GM12878 (cell line): ENCODE data around the gene CRP.

Experiments
- ETV6 ChIP-seq, 2 experiments: fragments of 450-650 bp in 1 of 2; IDR thresholded peaks in 1 of 2; conservative IDR thresholded peaks in 1 of 2; 2 replicates each; pipeline ENCODE4 v1.6.1; 2014; ENCODE audit warnings: antibody characterized with exemption in 1 of 2, borderline replicate concordance in 1 of 2, low read depth in 1 of 2, mild to moderate bottlenecking in 1 of 2, moderate library complexity in 1 of 2
- KDM1A ChIP-seq: fragments of 200-600 bp; sonication (generic); IDR thresholded peaks from 2 replicates; pipeline ENCODE4 v1.6.1; 2016; ENCODE audit warnings: borderline replicate concordance
- MEF2B ChIP-seq: fragments of 450-650 bp; IDR thresholded peaks from 2 replicates; pipeline ENCODE4 v1.6.1; 2018; ENCODE audit warnings: mild to moderate bottlenecking, moderate library complexity; ENCODE audit not compliant: partially characterized antibody, poor library complexity, severe bottlenecking
- TF ChIP-seq, protein P1 (sequence below): IDR thresholded peaks from 2 replicates; pipeline ENCODE4 v1.6.1; 2011; ENCODE audit warnings: low read depth, low read length, improper control_type of control experiment, borderline replicate concordance
- TF ChIP-seq, protein P2 (sequence below): IDR thresholded peaks from 2 replicates; pipeline ENCODE4 v1.6.1; 2012; ENCODE audit warnings: low read depth, low read length, improper control_type of control experiment
- TF ChIP-seq, protein P3 (sequence below): IDR thresholded peaks from 2 replicates; pipeline ENCODE4 v1.6.1; 2012; ENCODE audit warnings: low read depth, low read length, improper control_type of control experiment

DNA sequence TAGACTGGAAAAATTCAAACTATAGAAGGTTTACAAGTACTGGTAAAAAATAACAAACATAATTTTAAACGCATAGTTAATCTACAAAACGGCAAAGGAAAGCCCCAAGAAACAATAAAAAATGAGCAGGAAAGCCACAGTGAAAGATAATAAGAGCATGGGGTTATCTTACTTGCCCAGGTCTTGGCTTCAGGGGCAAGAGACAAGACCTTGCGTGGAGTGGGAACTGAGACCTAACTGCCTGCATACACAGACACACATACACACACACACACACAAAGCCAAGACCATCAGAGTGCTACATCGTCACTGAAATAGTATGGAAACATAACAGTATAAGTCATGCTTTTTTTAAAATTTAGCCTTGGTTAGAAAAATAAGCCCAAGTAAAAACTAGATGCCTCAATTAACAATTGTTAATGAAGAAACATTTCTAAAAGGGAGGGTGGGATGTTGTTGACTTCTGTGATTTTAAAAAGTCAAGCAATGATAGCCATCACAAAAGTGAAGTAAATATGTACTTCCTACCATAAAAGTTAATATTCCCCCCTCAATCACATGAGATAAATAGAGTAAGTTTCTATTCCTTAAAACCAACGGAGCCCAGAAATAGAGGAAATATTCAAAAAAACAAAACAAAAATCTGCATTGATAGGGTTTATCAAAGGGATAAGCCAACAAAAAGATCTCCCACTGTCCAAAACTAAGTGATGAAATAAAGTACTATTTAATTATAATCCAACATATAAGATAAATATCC, 29.4 kb upstream of the CRP start:
- TF ChIP-seq, protein P1, sequence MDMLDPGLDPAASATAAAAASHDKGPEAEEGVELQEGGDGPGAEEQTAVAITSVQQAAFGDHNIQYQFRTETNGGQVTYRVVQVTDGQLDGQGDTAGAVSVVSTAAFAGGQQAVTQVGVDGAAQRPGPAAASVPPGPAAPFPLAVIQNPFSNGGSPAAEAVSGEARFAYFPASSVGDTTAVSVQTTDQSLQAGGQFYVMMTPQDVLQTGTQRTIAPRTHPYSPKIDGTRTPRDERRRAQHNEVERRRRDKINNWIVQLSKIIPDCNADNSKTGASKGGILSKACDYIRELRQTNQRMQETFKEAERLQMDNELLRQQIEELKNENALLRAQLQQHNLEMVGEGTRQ = no peak
- TF ChIP-seq, protein P2, sequence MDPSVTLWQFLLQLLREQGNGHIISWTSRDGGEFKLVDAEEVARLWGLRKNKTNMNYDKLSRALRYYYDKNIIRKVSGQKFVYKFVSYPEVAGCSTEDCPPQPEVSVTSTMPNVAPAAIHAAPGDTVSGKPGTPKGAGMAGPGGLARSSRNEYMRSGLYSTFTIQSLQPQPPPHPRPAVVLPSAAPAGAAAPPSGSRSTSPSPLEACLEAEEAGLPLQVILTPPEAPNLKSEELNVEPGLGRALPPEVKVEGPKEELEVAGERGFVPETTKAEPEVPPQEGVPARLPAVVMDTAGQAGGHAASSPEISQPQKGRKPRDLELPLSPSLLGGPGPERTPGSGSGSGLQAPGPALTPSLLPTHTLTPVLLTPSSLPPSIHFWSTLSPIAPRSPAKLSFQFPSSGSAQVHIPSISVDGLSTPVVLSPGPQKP = no peak
- TF ChIP-seq ETV6 (conservative IDR thresholded peaks at IDR 0.05 in 1 of 2, IDR thresholded peaks at IDR 0.05 in 1 of 2; ENCODE audit: borderline replicate concordance in 1 of 2, low read depth in 1 of 2) = no peak
- TF ChIP-seq KDM1A = no peak
- TF ChIP-seq, protein P3, sequence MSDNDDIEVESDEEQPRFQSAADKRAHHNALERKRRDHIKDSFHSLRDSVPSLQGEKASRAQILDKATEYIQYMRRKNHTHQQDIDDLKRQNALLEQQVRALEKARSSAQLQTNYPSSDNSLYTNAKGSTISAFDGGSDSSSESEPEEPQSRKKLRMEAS = no peak
- TF ChIP-seq MEF2B = no peak
